PC-9 (cell line): ENCODE results near the gene SORCS2.

Experiments
- EZH2 ChIP-seq: fragments of 200-600 bp; sonication (generic); IDR thresholded peaks from 2 replicates; pipeline ENCODE4 v1.8.0; 2017; ENCODE audit warnings: antibody characterized with exemption, low read depth
- TF ChIP-seq, protein P1 (sequence below): fragments of 200-600 bp; sonication (generic); conservative IDR thresholded peaks from 2 replicates; pipeline ENCODE4 v1.6.1; 2017; ENCODE audit warnings: mixed run types, antibody characterized with exemption, mild to moderate bottlenecking, moderate library complexity

DNA sequence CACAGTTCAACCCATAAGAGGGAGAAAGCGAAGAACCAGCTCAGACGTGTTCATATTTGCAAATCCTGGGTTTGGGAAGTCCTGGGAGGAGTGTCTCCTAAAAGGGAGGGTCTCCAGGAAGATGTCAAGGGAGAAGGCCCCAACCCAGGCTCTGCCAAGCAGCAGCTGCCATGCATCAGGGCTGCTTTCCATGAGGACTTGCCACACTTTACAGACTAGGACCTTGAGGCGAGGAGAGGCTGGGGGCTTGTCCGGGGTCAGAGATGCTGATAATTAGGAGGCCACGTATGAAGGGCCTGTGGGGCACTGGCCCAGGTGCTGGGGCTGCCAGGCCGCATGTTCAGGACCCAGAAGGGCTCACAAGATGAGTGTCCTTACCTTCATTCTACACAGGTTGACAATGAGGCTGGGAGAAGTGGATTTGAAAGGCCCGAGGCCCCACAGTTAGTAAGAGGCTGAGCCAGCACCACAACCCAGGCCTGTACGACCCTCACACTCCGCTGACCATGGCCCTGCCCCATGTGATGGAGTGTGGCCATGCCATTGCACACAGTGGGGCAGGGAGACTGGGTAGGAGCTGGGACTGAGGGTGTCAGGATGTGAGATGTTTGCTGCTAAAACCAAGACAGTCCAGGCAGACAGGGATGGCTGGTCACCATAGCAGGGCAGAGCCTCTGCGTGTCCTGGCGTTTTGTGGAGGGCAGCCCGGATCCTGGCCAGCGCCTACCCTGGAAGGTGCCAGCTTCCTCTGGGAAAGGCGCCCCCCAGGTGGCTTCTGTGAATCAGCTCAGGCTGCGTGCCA lies 147.6 kb downstream of the SORCS2 start:
- TF ChIP-seq, protein P1, sequence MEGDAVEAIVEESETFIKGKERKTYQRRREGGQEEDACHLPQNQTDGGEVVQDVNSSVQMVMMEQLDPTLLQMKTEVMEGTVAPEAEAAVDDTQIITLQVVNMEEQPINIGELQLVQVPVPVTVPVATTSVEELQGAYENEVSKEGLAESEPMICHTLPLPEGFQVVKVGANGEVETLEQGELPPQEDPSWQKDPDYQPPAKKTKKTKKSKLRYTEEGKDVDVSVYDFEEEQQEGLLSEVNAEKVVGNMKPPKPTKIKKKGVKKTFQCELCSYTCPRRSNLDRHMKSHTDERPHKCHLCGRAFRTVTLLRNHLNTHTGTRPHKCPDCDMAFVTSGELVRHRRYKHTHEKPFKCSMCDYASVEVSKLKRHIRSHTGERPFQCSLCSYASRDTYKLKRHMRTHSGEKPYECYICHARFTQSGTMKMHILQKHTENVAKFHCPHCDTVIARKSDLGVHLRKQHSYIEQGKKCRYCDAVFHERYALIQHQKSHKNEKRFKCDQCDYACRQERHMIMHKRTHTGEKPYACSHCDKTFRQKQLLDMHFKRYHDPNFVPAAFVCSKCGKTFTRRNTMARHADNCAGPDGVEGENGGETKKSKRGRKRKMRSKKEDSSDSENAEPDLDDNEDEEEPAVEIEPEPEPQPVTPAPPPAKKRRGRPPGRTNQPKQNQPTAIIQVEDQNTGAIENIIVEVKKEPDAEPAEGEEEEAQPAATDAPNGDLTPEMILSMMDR: no peak
- TF ChIP-seq EZH2: no peak
